GM21381 (cell line): ENCODE results near the gene CYB5RL.
"Not testable (repeated sequence)": the region's sequence is repeated elsewhere in the genome, so short reads cannot be mapped to it uniquely, and the experiment has no call there.

Experiments
- ATAC-seq: cut with Tn5 transposase; IDR thresholded peaks from one replicate; pipeline ENCODE4 v1.9.1; 2021; ENCODE audit warnings: mild to moderate bottlenecking, moderate library complexity; ENCODE audit not compliant: unreplicated experiment

The CYB5RL gene

GRCh38 chr1:54191525-54191924 lies 8.3 kb downstream of the CYB5RL start:
- no peak for ATAC-seq

GRCh38 chr1:54190526-54190925 lies 9.3 kb downstream of the CYB5RL start:
- ATAC-seq = no peak

GRCh38 chr1:54188291-54188690 lies 11.5 kb downstream of the CYB5RL start:
- ATAC-seq = no peak

- ATAC-seq = no peak
These were observed 13.8 kb downstream of the CYB5RL start for GRCh38 chr1:54186056-54186455.

GRCh38 chr1:54180701-54181360 lies 19.0 kb downstream of the CYB5RL start:
- no peak for ATAC-seq

- no peak for ATAC-seq
These were observed 21.3 kb downstream of the CYB5RL start for GRCh38 chr1:54178296-54179070.

- ATAC-seq = no peak
These were observed 22.1 kb downstream of the CYB5RL start for GRCh38 chr1:54177726-54178125.

GRCh38 chr1:54176621-54177327 lies 23.1 kb downstream of the CYB5RL start:
- no peak for ATAC-seq

GRCh38 chr1:54174106-54174505 lies 25.7 kb downstream of the CYB5RL start:
- no peak for ATAC-seq

- no peak for ATAC-seq
These were observed 26.1 kb downstream of the CYB5RL start for GRCh38 chr1:54173681-54174080.

GRCh38 chr1:54172614-54173599 lies 26.9 kb downstream of the CYB5RL start:
- no peak for ATAC-seq

- ATAC-seq = no peak
These were observed 28.2 kb downstream of the CYB5RL start for GRCh38 chr1:54171606-54172005.

- no peak for ATAC-seq
These were observed 28.8 kb downstream of the CYB5RL start for GRCh38 chr1:54171016-54171415.

- ATAC-seq = no peak
These were observed 30.8 kb downstream of the CYB5RL start for GRCh38 chr1:54169068-54169467.

- no peak for ATAC-seq
These were observed 31.4 kb downstream of the CYB5RL start for GRCh38 chr1:54168206-54168965.

GRCh38 chr1:54167422-54168139 lies 32.2 kb downstream of the CYB5RL start:
- no peak for ATAC-seq

GRCh38 chr1:54166357-54166756 lies 33.5 kb downstream of the CYB5RL start:
- ATAC-seq = not testable (repeated sequence)

- no peak for ATAC-seq
These were observed 34.7 kb downstream of the CYB5RL start for GRCh38 chr1:54165146-54165545.

GRCh38 chr1:54163573-54163972 lies 36.3 kb downstream of the CYB5RL start:
- no peak for ATAC-seq
